ENCODE measurements around the gene ATAD3A. TPM values are rescaled to one million over a fixed set of nuclear protein-coding genes. Genes with fewer than 3 reads are reported as not detected.

The ATAD3A gene
- polyA plus RNA-seq, 1 of the 3 experiments (the other 2 are of a cell fraction), result 40.2 TPM

- TF ChIP-seq, protein P1, sequence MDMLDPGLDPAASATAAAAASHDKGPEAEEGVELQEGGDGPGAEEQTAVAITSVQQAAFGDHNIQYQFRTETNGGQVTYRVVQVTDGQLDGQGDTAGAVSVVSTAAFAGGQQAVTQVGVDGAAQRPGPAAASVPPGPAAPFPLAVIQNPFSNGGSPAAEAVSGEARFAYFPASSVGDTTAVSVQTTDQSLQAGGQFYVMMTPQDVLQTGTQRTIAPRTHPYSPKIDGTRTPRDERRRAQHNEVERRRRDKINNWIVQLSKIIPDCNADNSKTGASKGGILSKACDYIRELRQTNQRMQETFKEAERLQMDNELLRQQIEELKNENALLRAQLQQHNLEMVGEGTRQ (IDR thresholded peaks at IDR 0.05; ENCODE audit: borderline replicate concordance, low read depth, low read length), result no peak
- TF ChIP-seq RFX5 (IDR thresholded peaks at IDR 0.05; ENCODE audit: low read length) (no peak), NRF1 (IDR thresholded peaks at IDR 0.05; ENCODE audit: low read depth, low read length) (no peak), TAF1 (IDR thresholded peaks at IDR 0.05; ENCODE audit: borderline replicate concordance, low read depth, low read length) (no peak), TCF12 (IDR thresholded peaks at IDR 0.05) (no peak)
- TF ChIP-seq, protein P2, sequence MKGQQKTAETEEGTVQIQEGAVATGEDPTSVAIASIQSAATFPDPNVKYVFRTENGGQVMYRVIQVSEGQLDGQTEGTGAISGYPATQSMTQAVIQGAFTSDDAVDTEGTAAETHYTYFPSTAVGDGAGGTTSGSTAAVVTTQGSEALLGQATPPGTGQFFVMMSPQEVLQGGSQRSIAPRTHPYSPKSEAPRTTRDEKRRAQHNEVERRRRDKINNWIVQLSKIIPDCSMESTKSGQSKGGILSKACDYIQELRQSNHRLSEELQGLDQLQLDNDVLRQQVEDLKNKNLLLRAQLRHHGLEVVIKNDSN (IDR thresholded peaks at IDR 0.05; ENCODE audit: borderline replicate concordance, low read depth), result no peak
Measured at GRCh38 chr1:1559066-1559465, 47.1 kb downstream of the ATAD3A start (continued).

- Histone ChIP-seq H3K4me3 (ENCODE audit: low read depth in 2 of 2, low read length in 1 of 2) (no peak overlapping the region), H3K27me3 (ENCODE audit: insufficient read depth) (no peaks in the 10 kb centered on the region), H3K36me3 (replicated peaks in 1 of 2; ENCODE audit: control insufficient read depth in 1 of 2, insufficient read depth in 2 of 2, low read length in 1 of 2) (peaks cover 21 to 36% of the 10 kb centered on the region in 2 experiments), H3K79me2 (ENCODE audit: insufficient read depth) (peaks cover 66% of the 10 kb centered on the region), H3F3A (replicated peaks; ENCODE audit: insufficient read depth) (peaks cover 3% of the 10 kb centered on the region), H3K27ac (ENCODE audit: low read depth in 2 of 2, low read length in 1 of 2) (no peak overlapping the region), H3K9ac (no peak overlapping the region), H3K4me1 (ENCODE audit: control insufficient read depth in 1 of 2, insufficient read depth in 2 of 2, low read depth in 1 of 2, low read length in 1 of 2) (no peaks in the 10 kb centered on the region), H3K9me2 (no peaks in the 10 kb centered on the region), H3K4me2 (no peak overlapping the region), H2AFZ (ENCODE audit: low read depth) (no peak overlapping the region), H3K9me3 (no peaks in the 10 kb centered on the region), H4K20me1 (ENCODE audit: insufficient read depth) (peaks cover 11% of the 10 kb centered on the region)
- ChIA-PET CTCF (no interaction called here), POLR2A (no interaction called here)
- 94% methylated on average over 8 of the region's 9 CpGs for WGBS (ENCODE audit: low lambda C conversion rate)
- no peak for DNase-seq
- TF ChIP-seq, protein P3, sequence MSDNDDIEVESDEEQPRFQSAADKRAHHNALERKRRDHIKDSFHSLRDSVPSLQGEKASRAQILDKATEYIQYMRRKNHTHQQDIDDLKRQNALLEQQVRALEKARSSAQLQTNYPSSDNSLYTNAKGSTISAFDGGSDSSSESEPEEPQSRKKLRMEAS (IDR thresholded peaks at IDR 0.05; ENCODE audit: low read depth), result no peak
- TF ChIP-seq TEAD4 (IDR thresholded peaks at IDR 0.05; ENCODE audit: borderline replicate concordance, insufficient read depth), result no peak
- TF ChIP-seq CHD2 (IDR thresholded peaks at IDR 0.05; ENCODE audit: low read length, partially characterized antibody), result no peak
- TF ChIP-seq FOXM1 (IDR thresholded peaks at IDR 0.05; ENCODE audit: low read depth), result no peak
- TF ChIP-seq RFX5 (IDR thresholded peaks at IDR 0.05; ENCODE audit: low read length), result no peak
- no peak for TF ChIP-seq NRF1 (IDR thresholded peaks at IDR 0.05; ENCODE audit: low read depth, low read length)
- no peak for TF ChIP-seq EZH2phosphoT487 (IDR thresholded peaks at IDR 0.05; ENCODE audit: borderline replicate concordance, low read depth)
- TF ChIP-seq, protein P4, sequence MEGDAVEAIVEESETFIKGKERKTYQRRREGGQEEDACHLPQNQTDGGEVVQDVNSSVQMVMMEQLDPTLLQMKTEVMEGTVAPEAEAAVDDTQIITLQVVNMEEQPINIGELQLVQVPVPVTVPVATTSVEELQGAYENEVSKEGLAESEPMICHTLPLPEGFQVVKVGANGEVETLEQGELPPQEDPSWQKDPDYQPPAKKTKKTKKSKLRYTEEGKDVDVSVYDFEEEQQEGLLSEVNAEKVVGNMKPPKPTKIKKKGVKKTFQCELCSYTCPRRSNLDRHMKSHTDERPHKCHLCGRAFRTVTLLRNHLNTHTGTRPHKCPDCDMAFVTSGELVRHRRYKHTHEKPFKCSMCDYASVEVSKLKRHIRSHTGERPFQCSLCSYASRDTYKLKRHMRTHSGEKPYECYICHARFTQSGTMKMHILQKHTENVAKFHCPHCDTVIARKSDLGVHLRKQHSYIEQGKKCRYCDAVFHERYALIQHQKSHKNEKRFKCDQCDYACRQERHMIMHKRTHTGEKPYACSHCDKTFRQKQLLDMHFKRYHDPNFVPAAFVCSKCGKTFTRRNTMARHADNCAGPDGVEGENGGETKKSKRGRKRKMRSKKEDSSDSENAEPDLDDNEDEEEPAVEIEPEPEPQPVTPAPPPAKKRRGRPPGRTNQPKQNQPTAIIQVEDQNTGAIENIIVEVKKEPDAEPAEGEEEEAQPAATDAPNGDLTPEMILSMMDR (IDR thresholded peaks at IDR 0.05), result no peak
- no peak for TF ChIP-seq YY1 (IDR thresholded peaks at IDR 0.05; ENCODE audit: low read depth)
- no peak for TF ChIP-seq GATA2 (CRISPR knock-in tag; IDR thresholded peaks at IDR 0.05)
- TF ChIP-seq ZBTB33 (IDR thresholded peaks at IDR 0.05; ENCODE audit: borderline replicate concordance, low read depth), result no peak
- no peak for TF ChIP-seq PBX3 (IDR thresholded peaks at IDR 0.05)
- no peak for TF ChIP-seq ELF1 (IDR thresholded peaks at IDR 0.05)
- TF ChIP-seq SMC3 (IDR thresholded peaks at IDR 0.05; ENCODE audit: low read depth, low read length), result no peak
- no peak for TF ChIP-seq IRF3 (IDR thresholded peaks at IDR 0.05; ENCODE audit: low read depth, low read length)
- no peak for TF ChIP-seq REST (IDR thresholded peaks at IDR 0.05; ENCODE audit: low read depth, low read length)
Measured at GRCh38 chr1:1560178-1560577, 48.2 kb downstream of the ATAD3A start.
